IMR-90 (cell line): ENCODE data around the gene NOD1. TPM values are rescaled to one million over a fixed set of nuclear protein-coding genes. Genes with fewer than 3 reads are reported as not detected.

Experiments used
- ATAC-seq: fragments of 200-7000 bp; cut with Tn5 transposase; 2 replicates; pipeline ENCODE4 v1.9.1; 2020; ENCODE audit warnings: low read depth, mild to moderate bottlenecking, moderate library complexity
- BruUV-seq: library from RNA; stranded (reverse); fragments of 400-500 nt; replicated peaks from 2 replicates; lab custom pipeline; 2021; lab: Mats Ljungman, UMichigan
- CTCF ChIA-PET: fragments of 300-600 bp; formaldehyde crosslinking; extraction: SDS; loops from one replicate; lab custom pipeline; 2021; ENCODE audit warnings: antibody characterized with exemption; lab: Yijun Ruan, JAX
- POLR2A ChIA-PET: fragments of 300-600 bp; sonication (Branson Sonifier 250); formaldehyde crosslinking; loops from one replicate; lab custom pipeline; 2022; ENCODE audit warnings: antibody characterized with exemption; ENCODE audit not compliant: unreplicated experiment; lab: Charles Lee
- DNase-seq: peaks from one replicate; pipeline ENCODE4 v3.0.0; 2013
- H2AFZ ChIP-seq: replicated peaks from 2 replicates; pipeline ENCODE3; 2013; ENCODE audit warnings: low read length, mild to moderate bottlenecking; ENCODE audit not compliant: poor library complexity
- H2AK5ac ChIP-seq: 2 replicates; pipeline ENCODE4 v1.6.1; 2013; ENCODE audit warnings: low read depth, low read length, inconsistent platforms
- H2AK9ac ChIP-seq: replicated peaks from 2 replicates; pipeline ENCODE3; 2013; ENCODE audit warnings: mild to moderate bottlenecking, low read depth, low read length, moderate library complexity; ENCODE audit not compliant: poor library complexity
- H2BK120ac ChIP-seq: 2 replicates; pipeline ENCODE4 v1.6.1; 2013; ENCODE audit warnings: low read depth, low read length, inconsistent platforms
- H2BK15ac ChIP-seq: 3 replicates; pipeline ENCODE4 v1.6.1; 2013; ENCODE audit warnings: low read depth, low read length, inconsistent platforms
- H2BK20ac ChIP-seq: 2 replicates; pipeline ENCODE4 v1.6.1; 2013; ENCODE audit warnings: low read depth, mild to moderate bottlenecking, inconsistent platforms, low read length, moderate library complexity
- H2BK5ac ChIP-seq: 2 replicates; pipeline ENCODE4 v1.6.1; 2013; ENCODE audit warnings: mild to moderate bottlenecking, low read depth, low read length, inconsistent platforms; ENCODE audit not compliant: poor library complexity, severe bottlenecking
- H3K14ac ChIP-seq: replicated peaks from 2 replicates; pipeline ENCODE4 v1.6.1; 2013; ENCODE audit warnings: low read depth, low read length, inconsistent platforms
- H3K18ac ChIP-seq: 2 replicates; pipeline ENCODE4 v1.6.1; 2013; ENCODE audit warnings: low read depth, low read length, control low read depth
- H3K23ac ChIP-seq: 2 replicates; pipeline ENCODE4 v1.6.1; 2013; ENCODE audit warnings: low read depth, low read length, inconsistent platforms
- H3K27ac ChIP-seq: 2 replicates; pipeline ENCODE4 v1.5.1; 2013; ENCODE audit warnings: mild to moderate bottlenecking, control low read depth, low read length; ENCODE audit not compliant: insufficient read depth
- H3K27me3 ChIP-seq: 2 replicates; pipeline ENCODE4 v1.6.1; 2013; ENCODE audit warnings: low read length; ENCODE audit not compliant: control insufficient read depth, insufficient read depth
- H3K36me3 ChIP-seq: 2 replicates; pipeline ENCODE4 v1.6.1; 2013; ENCODE audit warnings: low read length, mixed read lengths; ENCODE audit not compliant: control insufficient read depth, insufficient read depth
- H3K4ac ChIP-seq: 2 replicates; pipeline ENCODE4 v1.6.1; 2013; ENCODE audit warnings: low read depth, low read length, inconsistent platforms
- H3K4me1 ChIP-seq: 2 replicates; pipeline ENCODE4 v1.6.1; 2013; ENCODE audit warnings: low read length, mixed read lengths; ENCODE audit not compliant: control insufficient read depth, insufficient read depth
- H3K4me2 ChIP-seq: 2 replicates; pipeline ENCODE4 v1.6.1; 2013; ENCODE audit warnings: low read depth, mild to moderate bottlenecking, control low read depth, low read length, moderate library complexity
- H3K4me3 ChIP-seq: 2 replicates; pipeline ENCODE4 v1.5.1; 2013; ENCODE audit warnings: low read depth, mild to moderate bottlenecking, control low read depth, low read length, moderate library complexity; ENCODE audit not compliant: insufficient read depth
- H3K56ac ChIP-seq: 2 replicates; pipeline ENCODE4 v1.6.1; 2013; ENCODE audit warnings: low read length, inconsistent platforms; ENCODE audit not compliant: insufficient read depth; ENCODE audit errors: extremely low read depth
- H3K79me1 ChIP-seq, 2 experiments: 2 replicates each; pipeline ENCODE4 v1.6.1; 2013; ENCODE audit warnings: low read length in 2 of 2, inconsistent platforms in 1 of 2, low read depth in 1 of 2
- H3K9ac ChIP-seq: 2 replicates; pipeline ENCODE4 v1.6.1; 2013; ENCODE audit warnings: low read depth, low read length, control low read depth
- H3K9me1 ChIP-seq: 2 replicates; pipeline ENCODE4 v1.6.1; 2013; ENCODE audit warnings: low read length, inconsistent platforms; ENCODE audit not compliant: insufficient read depth
- H3K9me3 ChIP-seq: 2 replicates; pipeline ENCODE4 v1.6.1; 2013; ENCODE audit warnings: low read length; ENCODE audit not compliant: control insufficient read depth, insufficient read depth
- H4K20me1 ChIP-seq: 2 replicates; pipeline ENCODE4 v1.6.1; 2013; ENCODE audit warnings: low read length, inconsistent platforms; ENCODE audit not compliant: insufficient read depth
- H4K5ac ChIP-seq: 2 replicates; pipeline ENCODE4 v1.6.1; 2013; ENCODE audit warnings: mild to moderate bottlenecking, low read depth, low read length, control low read depth
- H4K8ac ChIP-seq, 2 experiments: 2 replicates each; pipeline ENCODE4 v1.6.1; 2013; ENCODE audit warnings: low read depth in 2 of 2, low read length in 2 of 2, control low read depth in 1 of 2, inconsistent platforms in 1 of 2
- H4K91ac ChIP-seq: 2 replicates; pipeline ENCODE4 v1.6.1; 2013; ENCODE audit warnings: low read depth, low read length, inconsistent platforms; ENCODE audit not compliant: insufficient read depth
- BHLHE40 ChIP-seq: fragments of 150-350 bp; IDR thresholded peaks from 2 replicates; pipeline ENCODE4 v1.6.1; 2016; ENCODE audit warnings: mild to moderate bottlenecking, low read depth, low read length
- ELK1 ChIP-seq: fragments of 150-350 bp; IDR thresholded peaks from 2 replicates; pipeline ENCODE4 v1.6.1; 2016; ENCODE audit warnings: low read depth, mild to moderate bottlenecking, low read length, moderate library complexity, borderline replicate concordance
- MXI1 ChIP-seq: IDR thresholded peaks from 2 replicates; pipeline ENCODE4 v1.6.1; 2012; ENCODE audit warnings: low read depth, mild to moderate bottlenecking, low read length, moderate library complexity, borderline replicate concordance
- NFE2L2 ChIP-seq: fragments of 150-350 bp; IDR thresholded peaks from 2 replicates; pipeline ENCODE4 v1.6.1; 2016; ENCODE audit warnings: low read depth, mild to moderate bottlenecking, low read length
- POLR2A ChIP-seq: IDR thresholded peaks from 2 replicates; pipeline ENCODE4 v1.6.1; 2012; ENCODE audit warnings: mild to moderate bottlenecking, low read depth, low read length
- RAD21 ChIP-seq: IDR thresholded peaks from 2 replicates; pipeline ENCODE4 v1.6.1; 2012; ENCODE audit warnings: low read length, improper control_type of control experiment
- WGBS, 2 experiments: methylation state at CpG; one replicate each; pipeline versions ENCODE4 v1.1.5 to v1.1.7; 2013; ENCODE audit warnings: missing lambda C conversion rate in 2 of 2; ENCODE audit not compliant: insufficient read length in 1 of 2; ENCODE audit errors: extremely low coverage in 2 of 2; 5-methylcytosine and 5-hydroxymethylcytosine counted together
- dilution Hi-C: fragments of 300-500 bp; cut with HindIII; formaldehyde crosslinking; loops from one replicate; pipeline ENCODE4 v1.14.3; 2018; ENCODE audit warnings: low sequenced_read_pairs; ENCODE audit not compliant: unreplicated experiment
- in situ Hi-C: fragments of 300-500 bp; cut with MboI; formaldehyde crosslinking; loops from 3 replicates; pipeline ENCODE4 v1.14.3; 2019; ENCODE audit warnings: low sequenced_read_pairs, inconsistent platforms, mixed read lengths
- intact Hi-C: fragments of 100-400 bp; cut with micrococcal nuclease; formaldehyde crosslinking; loops from 2 replicates; pipeline ENCODE4 v1.10.0; 2022
- polyA plus RNA-seq, 3 experiments: library from polyadenylated mRNA; depleted of rRNA; stranded (reverse); fragments of >200 nt; gene quantifications; 2 replicates each; pipeline ENCODE4 v1.2.3, GENCODE V29; 2012; ENCODE audit warnings: low replicate concordance in 1 of 3
- total RNA-seq: library from RNA; depleted of rRNA; stranded (reverse); fragments of >200 nt; gene quantifications from 2 replicates; pipeline ENCODE4 v1.2.3, GENCODE V29; 2012

The NOD1 gene
- total and polyA plus RNA-seq, 2 of the 4 experiments (the other 2 are of a cell fraction), result 1.8 to 3.0 TPM

- H3K27me3 ChIP-seq, result no peaks in the 10 kb centered on the region
- H4K5ac ChIP-seq, result 0 out of 2 replicates have a peak overlapping the region, but pooled peaks have one; percentile 8
- peak overlapping the region; percentile 24 for H3K18ac ChIP-seq
- H3K9ac ChIP-seq, result no peak overlapping the region
- POLR2A ChIA-PET, result no interaction called here
- no peak overlapping the region; the same call in 1 of the 2 replicates for H3K4me2 ChIP-seq
- WGBS, 2 experiments, result no CpG with 5 or more reads among the region's 1 CpG
- intact Hi-C loops, result no loop called here
- H3K27ac ChIP-seq, result peak overlapping the region; percentile 31; the same call in 1 of the 2 replicates
- H3K23ac ChIP-seq, result no peak overlapping the region; the same call in 1 of the 2 replicates
- CTCF ChIA-PET, result no interaction called here
- H3K4me1 ChIP-seq, result peaks cover 7% of the 10 kb centered on the region; the same call in 1 of the 2 replicates
- no peaks in the 10 kb centered on the region for H4K20me1 ChIP-seq
- no peak overlapping the region for H2AK5ac ChIP-seq
- no TSS peak for BruUV-seq
- H3K9me1 ChIP-seq, result no peaks in the 10 kb centered on the region; the same call in 1 of the 2 replicates
- H2AFZ ChIP-seq, result no peak overlapping the region
- H3K79me1 ChIP-seq, result no peaks in the 10 kb centered on the region
- H3K56ac ChIP-seq, result no peak overlapping the region
- dilution Hi-C loops, result no loop called here
- H3K14ac ChIP-seq, result no peak overlapping the region
- no peak overlapping the region for H3K4me3 ChIP-seq
- H4K91ac ChIP-seq, result no peak overlapping the region
- H3K4ac ChIP-seq, result no peak overlapping the region
- H2BK5ac ChIP-seq, result no peak overlapping the region
- ATAC-seq, result peak; percentile 16; the same call in 1 of the 2 replicates
- H2BK15ac ChIP-seq, result no peak overlapping the region
- TF ChIP-seq POLR2A (no peak), ELK1 (no peak), RAD21 (no peak), MXI1 (no peak), BHLHE40 (no peak), NFE2L2 (no peak)
- no peak overlapping the region for H2AK9ac ChIP-seq
- no peak overlapping the region for H4K8ac ChIP-seq
- no peak overlapping the region for H2BK120ac ChIP-seq
- peaks cover 21% of the 10 kb centered on the region for H3K36me3 ChIP-seq
- no peak for DNase-seq
- no peak overlapping the region; the same call in 1 of the 2 replicates for H2BK20ac ChIP-seq
- H3K9me3 ChIP-seq, result no peaks in the 10 kb centered on the region
- in situ Hi-C loops, result no loop called here
Measured at GRCh38 chr7:30433506-30433905, 45.1 kb downstream of the NOD1 start.
